ENCODE results near the gene INSYN2A. TPM values are rescaled to one million over a fixed set of nuclear protein-coding genes. Genes with fewer than 3 reads are reported as not detected.

INSYN2A gene
- total RNA-seq, 1 experiment from 2014 or later = not detected

DNA sequence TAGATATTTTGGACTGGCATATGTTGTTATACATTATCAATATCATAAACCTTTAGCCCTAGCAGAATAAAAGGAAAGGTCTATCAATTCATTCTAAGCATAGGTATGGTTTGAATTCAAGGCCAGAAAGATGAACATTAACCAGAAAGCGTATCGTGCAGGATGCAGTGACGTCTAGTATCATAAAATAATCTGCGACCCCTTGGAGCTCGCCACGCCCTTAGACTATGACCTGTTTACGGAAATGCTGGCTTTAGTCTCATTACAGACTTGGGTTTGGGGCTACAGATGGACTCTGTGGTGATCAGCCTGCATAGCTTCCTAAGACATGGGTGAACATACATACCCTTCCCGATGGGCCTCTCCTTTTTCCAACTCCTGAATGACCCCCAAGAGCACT, 21.5 kb downstream of the INSYN2A start:
- TF ChIP-seq CTCF (conservative IDR thresholded peaks at IDR 0.05; ENCODE audit: low read depth, low read length) = no peak
- TF ChIP-seq EZH2 (IDR thresholded peaks at IDR 0.05; ENCODE audit: borderline replicate concordance, low read depth, low read length, poor library complexity, severe bottlenecking) = no peak
- H3K4me1 ChIP-seq (ENCODE audit: insufficient read depth, low read length, poor library complexity, severe bottlenecking) = no peaks in the 10 kb centered on the region
- no peak overlapping the region for H3K27ac ChIP-seq (ENCODE audit: low read depth, low read length, poor library complexity, severe bottlenecking)
- ChIA-PET CTCF (no interaction called here), POLR2A (ENCODE audit: low non-redundant PET) (no interaction called here)
- no peak for DNase-seq (ENCODE audit: low spot score)
- intact Hi-C loops (cut with micrococcal nuclease; ENCODE audit: unreplicated experiment) = no loop called here
- H3K4me3 ChIP-seq (ENCODE audit: low read depth, low read length, poor library complexity, severe bottlenecking) = no peak overlapping the region
- H3K9me3 ChIP-seq (ENCODE audit: low read depth, low read length, poor library complexity, severe bottlenecking) = no peaks in the 10 kb centered on the region
- no peaks in the 10 kb centered on the region for H3K27me3 ChIP-seq (replicated peaks; ENCODE audit: insufficient read depth, low read depth, low read length, poor library complexity)
- no TSS peak for BruUV-seq (replicated peaks)
- no peaks in the 10 kb centered on the region for H3K36me3 ChIP-seq (ENCODE audit: insufficient read depth, low read length, poor library complexity, severe bottlenecking)

DNA sequence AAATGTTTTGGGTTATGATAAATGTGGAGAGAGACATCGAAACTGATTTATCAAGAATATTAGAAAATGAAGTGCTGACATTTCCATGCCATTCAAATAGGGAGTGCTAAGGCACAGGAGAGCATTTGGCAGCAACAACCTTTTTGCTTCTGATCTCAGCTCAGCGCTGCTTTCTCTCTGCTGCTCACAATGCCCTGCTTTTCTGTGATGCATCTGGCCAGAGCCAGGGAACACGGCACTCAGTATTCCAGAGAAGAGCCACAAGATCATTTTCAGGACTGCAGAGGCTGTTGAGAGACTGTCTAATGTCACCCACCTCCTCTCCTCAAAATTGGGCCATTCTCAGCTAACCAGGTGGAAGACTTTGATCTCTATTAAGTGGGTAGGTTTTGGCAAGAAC, 28.1 kb downstream of the INSYN2A start:
- POLR2A ChIA-PET (ENCODE audit: low non-redundant PET) = no interaction called here
- DNase-seq (ENCODE audit: low spot score) = no peak
- no TSS peak for BruUV-seq (replicated peaks)
- TF ChIP-seq EZH2 (IDR thresholded peaks at IDR 0.05; ENCODE audit: borderline replicate concordance, low read depth, low read length, poor library complexity, severe bottlenecking) (no peak), CTCF (conservative IDR thresholded peaks at IDR 0.05; ENCODE audit: low read depth, low read length) (no peak)
- H3K9me3 ChIP-seq (ENCODE audit: low read depth, low read length, poor library complexity, severe bottlenecking) = no peaks in the 10 kb centered on the region
- H3K27me3 ChIP-seq (replicated peaks; ENCODE audit: insufficient read depth, low read depth, low read length, poor library complexity) = no peaks in the 10 kb centered on the region
- H3K27ac ChIP-seq (ENCODE audit: low read depth, low read length, poor library complexity, severe bottlenecking) = no peak overlapping the region
- no peaks in the 10 kb centered on the region for H3K4me1 ChIP-seq (ENCODE audit: insufficient read depth, low read length, poor library complexity, severe bottlenecking)
- no peak overlapping the region for H3K4me3 ChIP-seq (ENCODE audit: low read depth, low read length, poor library complexity, severe bottlenecking)
- CTCF ChIA-PET = no interaction called here
- intact Hi-C loops (cut with micrococcal nuclease; ENCODE audit: unreplicated experiment) = no loop called here
- no peaks in the 10 kb centered on the region for H3K36me3 ChIP-seq (ENCODE audit: insufficient read depth, low read length, poor library complexity, severe bottlenecking)

- Histone ChIP-seq H3K9me3 (ENCODE audit: low read depth, low read length, poor library complexity, severe bottlenecking) (no peaks in the 10 kb centered on the region), H3K27ac (ENCODE audit: low read depth, low read length, poor library complexity, severe bottlenecking) (no peak overlapping the region), H3K27me3 (replicated peaks; ENCODE audit: insufficient read depth, low read depth, low read length, poor library complexity) (no peaks in the 10 kb centered on the region), H3K36me3 (ENCODE audit: insufficient read depth, low read length, poor library complexity, severe bottlenecking) (no peaks in the 10 kb centered on the region), H3K4me3 (ENCODE audit: low read depth, low read length, poor library complexity, severe bottlenecking) (no peak overlapping the region), H3K4me1 (ENCODE audit: insufficient read depth, low read length, poor library complexity, severe bottlenecking) (peaks cover 4% of the 10 kb centered on the region)
- intact Hi-C loops (cut with micrococcal nuclease; ENCODE audit: unreplicated experiment) = no loop called here
- TF ChIP-seq EZH2 (IDR thresholded peaks at IDR 0.05; ENCODE audit: borderline replicate concordance, low read depth, low read length, poor library complexity, severe bottlenecking) (no peak), CTCF (conservative IDR thresholded peaks at IDR 0.05; ENCODE audit: low read depth, low read length) (no peak)
- CTCF ChIA-PET = no interaction called here
- BruUV-seq (replicated peaks) = no TSS peak
- POLR2A ChIA-PET (ENCODE audit: low non-redundant PET) = no interaction called here
- no peak for DNase-seq (ENCODE audit: low spot score)
Measured at GRCh38 chr10:127162841-127163240, 33.5 kb downstream of the INSYN2A start.
